Measurements from ENCODE around the gene LPO. TPM values are rescaled to one million over a fixed set of nuclear protein-coding genes. Genes with fewer than 3 reads are reported as not detected.

LPO gene
- total RNA-seq, 1 experiment from 2014 or later, result 0.54 TPM

DNA sequence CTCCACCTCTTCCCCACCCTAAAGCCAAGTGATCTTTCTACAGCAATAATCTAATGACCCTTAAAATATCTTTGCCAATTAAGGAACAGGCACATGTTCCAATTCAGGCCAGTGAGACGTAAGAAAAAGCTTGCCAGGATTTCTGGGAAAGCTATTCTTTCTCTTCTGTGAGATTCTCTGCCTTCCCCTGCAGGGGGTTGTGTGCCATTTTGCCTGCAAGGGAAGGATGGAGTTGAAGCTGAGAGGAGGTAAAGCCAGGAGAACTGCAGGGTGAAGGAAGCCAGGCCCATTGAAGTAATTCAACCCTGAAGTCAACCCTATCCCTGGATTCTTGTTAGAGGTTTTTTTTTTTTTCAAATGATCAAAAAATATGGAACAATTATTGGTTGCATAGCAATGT is 9.0 kb upstream of the LPO start:
- Histone ChIP-seq H3K36me3 (ENCODE audit: control insufficient read depth, insufficient read depth, low read length) (no peaks in the 10 kb centered on the region), H3K27me3 (replicated peaks; ENCODE audit: control insufficient read depth, insufficient read depth, low read length) (no peaks in the 10 kb centered on the region; the same call in 1 of the 2 replicates), H3K4me1 (no peaks in the 10 kb centered on the region), H3K9me3 (no peaks in the 10 kb centered on the region; the same call in 1 of the 2 replicates), H3K4me3 (ENCODE audit: low read depth, low read length) (no peak overlapping the region)
- H3K27me3 Mint-ChIP-seq (ENCODE audit: insufficient read depth, unreplicated experiment), result peaks cover 7% of the 10 kb centered on the region
- DNase-seq, result no peak
- intact Hi-C loops (cut with micrococcal nuclease; ENCODE audit: unreplicated experiment), result no loop called here
- TF ChIP-seq, protein P1, sequence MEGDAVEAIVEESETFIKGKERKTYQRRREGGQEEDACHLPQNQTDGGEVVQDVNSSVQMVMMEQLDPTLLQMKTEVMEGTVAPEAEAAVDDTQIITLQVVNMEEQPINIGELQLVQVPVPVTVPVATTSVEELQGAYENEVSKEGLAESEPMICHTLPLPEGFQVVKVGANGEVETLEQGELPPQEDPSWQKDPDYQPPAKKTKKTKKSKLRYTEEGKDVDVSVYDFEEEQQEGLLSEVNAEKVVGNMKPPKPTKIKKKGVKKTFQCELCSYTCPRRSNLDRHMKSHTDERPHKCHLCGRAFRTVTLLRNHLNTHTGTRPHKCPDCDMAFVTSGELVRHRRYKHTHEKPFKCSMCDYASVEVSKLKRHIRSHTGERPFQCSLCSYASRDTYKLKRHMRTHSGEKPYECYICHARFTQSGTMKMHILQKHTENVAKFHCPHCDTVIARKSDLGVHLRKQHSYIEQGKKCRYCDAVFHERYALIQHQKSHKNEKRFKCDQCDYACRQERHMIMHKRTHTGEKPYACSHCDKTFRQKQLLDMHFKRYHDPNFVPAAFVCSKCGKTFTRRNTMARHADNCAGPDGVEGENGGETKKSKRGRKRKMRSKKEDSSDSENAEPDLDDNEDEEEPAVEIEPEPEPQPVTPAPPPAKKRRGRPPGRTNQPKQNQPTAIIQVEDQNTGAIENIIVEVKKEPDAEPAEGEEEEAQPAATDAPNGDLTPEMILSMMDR (IDR thresholded peaks at IDR 0.05; ENCODE audit: insufficient read depth in 1 of 2, low read depth in 1 of 2, low read length in 1 of 2, severe bottlenecking in 1 of 2, unreplicated experiment in 1 of 2), result no peak
- H3K36me3 Mint-ChIP-seq (ENCODE audit: insufficient read depth, unreplicated experiment), result no peaks in the 10 kb centered on the region
- H3K27ac Mint-ChIP-seq (ENCODE audit: unreplicated experiment), result no peak overlapping the region
- H3K9me3 Mint-ChIP-seq (ENCODE audit: unreplicated experiment), result no peaks in the 10 kb centered on the region
- ChIA-PET CTCF (no interaction called here), POLR2A (no interaction called here)
- peaks cover 3% of the 10 kb centered on the region for H3K4me1 Mint-ChIP-seq (ENCODE audit: low read depth, unreplicated experiment)
- H3K4me3 Mint-ChIP-seq (ENCODE audit: unreplicated experiment), result no peak overlapping the region
- BruUV-seq (replicated peaks), result no TSS peak

DNA sequence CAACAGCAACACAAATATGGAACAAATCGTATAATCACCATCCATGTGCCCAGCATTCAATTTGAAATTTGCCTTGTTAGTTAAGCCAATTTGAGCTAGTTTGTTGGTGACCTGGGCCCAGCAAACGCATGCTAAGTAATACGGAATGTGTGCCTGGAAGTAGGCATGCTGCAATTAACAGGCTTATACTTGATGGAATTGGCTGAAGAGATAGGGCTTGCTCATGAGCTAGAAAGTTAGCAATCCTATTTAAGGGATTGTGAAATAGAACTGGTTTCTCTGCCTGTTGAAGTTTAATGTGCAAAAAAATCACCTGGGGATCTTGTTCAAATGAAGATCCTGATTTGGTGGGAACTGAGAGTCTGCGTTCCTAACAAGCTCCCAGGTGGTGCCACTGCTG is 8.5 kb upstream of the LPO start:
- TF ChIP-seq, protein P1 (IDR thresholded peaks at IDR 0.05; ENCODE audit: insufficient read depth in 1 of 2, low read depth in 1 of 2, low read length in 1 of 2, severe bottlenecking in 1 of 2, unreplicated experiment in 1 of 2), result no peak
- DNase-seq, result no peak
- Mint-ChIP-seq H3K27me3 (ENCODE audit: insufficient read depth, unreplicated experiment) (peaks cover 8% of the 10 kb centered on the region), H3K4me3 (ENCODE audit: unreplicated experiment) (no peak overlapping the region), H3K9me3 (ENCODE audit: unreplicated experiment) (no peaks in the 10 kb centered on the region), H3K4me1 (ENCODE audit: low read depth, unreplicated experiment) (no peaks in the 10 kb centered on the region), H3K36me3 (ENCODE audit: insufficient read depth, unreplicated experiment) (no peaks in the 10 kb centered on the region), H3K27ac (ENCODE audit: unreplicated experiment) (no peak overlapping the region)
- intact Hi-C loops (cut with micrococcal nuclease; ENCODE audit: unreplicated experiment), result no loop called here
- H3K4me3 ChIP-seq (ENCODE audit: low read depth, low read length), result no peak overlapping the region
- ChIA-PET CTCF (no interaction called here), POLR2A (no interaction called here)
- H3K9me3 ChIP-seq, result no peaks in the 10 kb centered on the region; the same call in 1 of the 2 replicates
- no TSS peak for BruUV-seq (replicated peaks)
- no peaks in the 10 kb centered on the region; the same call in 1 of the 2 replicates for H3K27me3 ChIP-seq (replicated peaks; ENCODE audit: control insufficient read depth, insufficient read depth, low read length)
- no peaks in the 10 kb centered on the region for H3K4me1 ChIP-seq
- no peaks in the 10 kb centered on the region for H3K36me3 ChIP-seq (ENCODE audit: control insufficient read depth, insufficient read depth, low read length)

DNA sequence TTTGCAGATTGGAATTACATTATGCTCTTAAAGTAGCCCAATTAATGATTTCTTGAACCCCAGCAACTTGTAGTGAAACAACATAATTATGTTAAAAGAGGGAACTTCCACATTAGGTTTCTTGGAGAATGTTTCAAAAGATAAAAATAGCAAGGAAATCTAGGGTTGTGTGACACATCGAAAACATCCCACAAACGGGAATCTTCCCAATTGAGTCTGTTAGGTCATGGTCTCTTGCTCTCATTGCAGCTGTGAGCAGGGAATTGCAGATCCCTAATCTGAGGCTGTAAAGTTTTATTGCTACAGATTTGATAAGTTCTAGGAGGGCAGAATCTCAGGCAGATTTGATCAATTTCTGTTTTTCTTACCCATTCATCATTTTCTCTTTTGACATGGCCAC is 6.7 kb upstream of the LPO start:
- no peaks in the 10 kb centered on the region; the same call in none of the 2 replicates for H3K27me3 ChIP-seq (replicated peaks; ENCODE audit: control insufficient read depth, insufficient read depth, low read length)
- Mint-ChIP-seq H3K27me3 (ENCODE audit: insufficient read depth, unreplicated experiment) (peaks cover 17% of the 10 kb centered on the region), H3K4me3 (ENCODE audit: unreplicated experiment) (no peak overlapping the region), H3K9me3 (ENCODE audit: unreplicated experiment) (no peaks in the 10 kb centered on the region), H3K36me3 (ENCODE audit: insufficient read depth, unreplicated experiment) (no peaks in the 10 kb centered on the region), H3K27ac (ENCODE audit: unreplicated experiment) (no peak overlapping the region), H3K4me1 (ENCODE audit: low read depth, unreplicated experiment) (no peaks in the 10 kb centered on the region)
- DNase-seq, result no peak
- no peaks in the 10 kb centered on the region; the same call in 1 of the 2 replicates for H3K9me3 ChIP-seq
- no peaks in the 10 kb centered on the region for H3K4me1 ChIP-seq
- ChIA-PET CTCF (interaction anchor here (1.4 kb wide), 1 partner anchor 18 kb away, joined by 5 read pairs; no protein-coding TSS in a partner anchor), POLR2A (no interaction called here)
- BruUV-seq (replicated peaks), result no TSS peak
- H3K36me3 ChIP-seq (ENCODE audit: control insufficient read depth, insufficient read depth, low read length), result no peaks in the 10 kb centered on the region
- no peak overlapping the region for H3K4me3 ChIP-seq (ENCODE audit: low read depth, low read length)
- TF ChIP-seq, protein P1 (IDR thresholded peaks at IDR 0.05; ENCODE audit: insufficient read depth in 1 of 2, low read depth in 1 of 2, low read length in 1 of 2, severe bottlenecking in 1 of 2, unreplicated experiment in 1 of 2), result no peak
- intact Hi-C loops (cut with micrococcal nuclease; ENCODE audit: unreplicated experiment), result no loop called here

All from Caco-2 (cell line).